LNCAP (cell line): ENCODE results near the gene GPX8.

ENCODE experiments used
- TF ChIP-seq, protein P1 (sequence below): fragments of 450-650 bp; IDR thresholded peaks from 2 replicates; pipeline ENCODE4 v1.5.1; 2017; ENCODE audit warnings: mild to moderate bottlenecking

GPX8 gene

DNA sequence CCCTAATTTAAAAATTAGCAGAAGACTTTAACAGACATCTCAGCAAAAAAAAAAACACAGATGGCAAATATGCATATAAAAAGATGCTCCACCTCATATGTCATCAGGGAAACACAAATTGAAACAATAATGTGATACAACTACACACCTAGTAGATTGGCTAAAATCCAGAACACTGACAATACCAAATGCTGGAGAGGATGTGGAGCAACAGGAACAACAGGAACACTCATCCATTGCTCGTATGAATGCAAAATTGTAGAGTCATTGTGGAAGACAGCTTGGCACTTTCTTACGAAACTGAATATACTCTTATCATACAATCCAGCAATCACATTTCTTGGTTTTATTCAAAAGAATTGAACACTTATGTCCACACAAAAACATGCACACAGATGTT is 45.0 kb downstream of the GPX8 start:
- TF ChIP-seq, protein P1, sequence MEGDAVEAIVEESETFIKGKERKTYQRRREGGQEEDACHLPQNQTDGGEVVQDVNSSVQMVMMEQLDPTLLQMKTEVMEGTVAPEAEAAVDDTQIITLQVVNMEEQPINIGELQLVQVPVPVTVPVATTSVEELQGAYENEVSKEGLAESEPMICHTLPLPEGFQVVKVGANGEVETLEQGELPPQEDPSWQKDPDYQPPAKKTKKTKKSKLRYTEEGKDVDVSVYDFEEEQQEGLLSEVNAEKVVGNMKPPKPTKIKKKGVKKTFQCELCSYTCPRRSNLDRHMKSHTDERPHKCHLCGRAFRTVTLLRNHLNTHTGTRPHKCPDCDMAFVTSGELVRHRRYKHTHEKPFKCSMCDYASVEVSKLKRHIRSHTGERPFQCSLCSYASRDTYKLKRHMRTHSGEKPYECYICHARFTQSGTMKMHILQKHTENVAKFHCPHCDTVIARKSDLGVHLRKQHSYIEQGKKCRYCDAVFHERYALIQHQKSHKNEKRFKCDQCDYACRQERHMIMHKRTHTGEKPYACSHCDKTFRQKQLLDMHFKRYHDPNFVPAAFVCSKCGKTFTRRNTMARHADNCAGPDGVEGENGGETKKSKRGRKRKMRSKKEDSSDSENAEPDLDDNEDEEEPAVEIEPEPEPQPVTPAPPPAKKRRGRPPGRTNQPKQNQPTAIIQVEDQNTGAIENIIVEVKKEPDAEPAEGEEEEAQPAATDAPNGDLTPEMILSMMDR: no peak

DNA sequence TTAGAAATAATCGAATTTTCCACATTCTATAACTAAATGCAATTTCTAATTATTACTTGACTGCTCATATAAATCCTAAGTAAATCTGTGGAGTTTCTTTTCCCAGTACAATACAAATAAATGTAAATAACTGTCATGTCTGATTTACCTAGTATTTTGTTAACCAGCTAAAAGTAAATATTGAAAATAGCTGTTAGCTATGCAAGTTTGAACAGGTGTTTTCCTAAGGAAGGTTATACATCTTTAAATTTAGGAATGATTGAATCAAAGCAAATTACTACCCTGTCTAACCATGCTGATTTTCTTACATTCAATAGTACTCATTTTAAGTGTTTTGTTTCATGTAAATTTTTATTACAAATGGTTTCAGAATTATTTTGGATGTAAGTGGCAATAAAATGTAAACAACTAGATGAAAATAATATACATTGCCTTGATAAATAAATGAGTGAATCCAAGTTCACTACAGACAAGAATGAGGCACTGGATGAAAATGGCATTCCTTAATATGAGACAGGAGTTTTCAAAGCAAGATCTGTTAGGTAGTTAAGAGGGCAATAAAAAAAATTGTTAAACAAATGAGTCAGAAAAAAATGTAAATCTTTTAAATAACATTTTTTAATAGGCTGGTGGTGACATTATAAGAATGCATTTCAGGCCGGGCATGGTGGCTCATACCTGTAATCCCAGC is 51.4 kb downstream of the GPX8 start:
- TF ChIP-seq, protein P1: no peak
